ENCODE data around the gene MXRA7. TPM values are rescaled to one million over a fixed set of nuclear protein-coding genes. Genes with fewer than 3 reads are reported as not detected.
"Not testable (repeated sequence)": the region's sequence is repeated elsewhere in the genome, so short reads cannot be mapped to it uniquely, and the experiment has no call there.

Gene MXRA7
- total RNA-seq, 1 experiment from 2014 or later = 247 TPM

DNA sequence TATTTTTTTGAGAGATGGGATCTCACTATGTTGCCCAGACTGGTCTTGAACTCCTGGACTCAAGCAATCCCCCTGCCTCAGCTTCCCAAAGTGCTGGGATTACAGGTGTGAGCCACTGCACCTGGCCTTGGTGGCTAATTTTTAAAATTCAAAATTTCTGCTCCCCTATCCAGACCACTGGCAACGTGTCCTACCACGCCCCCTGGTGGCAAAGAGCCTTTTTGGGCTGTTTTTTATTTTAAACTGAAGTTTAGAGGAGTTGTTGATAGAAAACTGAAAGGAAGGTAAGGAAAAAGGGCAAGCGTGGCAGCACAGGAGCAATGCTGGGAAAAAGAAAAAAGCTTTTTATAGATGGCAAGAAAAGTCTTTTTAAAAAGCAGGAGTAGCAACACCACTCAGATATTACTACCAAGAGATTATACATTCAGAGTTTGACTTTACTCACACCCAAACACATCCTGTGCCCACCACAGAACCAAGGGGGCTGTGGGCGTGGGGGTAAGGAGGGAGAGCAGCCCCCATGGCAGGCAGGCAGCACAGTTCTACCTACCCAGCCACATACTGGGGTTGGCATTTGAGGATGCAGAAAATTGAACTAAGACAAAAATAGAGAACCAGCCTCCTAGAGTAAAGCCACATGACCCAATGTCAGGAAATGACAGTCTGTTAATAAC, 4.2 kb upstream of the MXRA7 start:
- peaks cover 52% of the 10 kb centered on the region for H3K36me3 ChIP-seq
- no peaks in the 10 kb centered on the region for H3K27me3 ChIP-seq
- peak; percentile 75 to 85 for DNase-seq
- H3K4me3 ChIP-seq = no peak overlapping the region
- H3K9me3 ChIP-seq (replicated peaks) = no peaks in the 10 kb centered on the region
- H3K27ac ChIP-seq = no peak overlapping the region
- H3K4me1 ChIP-seq = peaks cover 6% of the 10 kb centered on the region

GRCh38 chr17:76714336-76714735, 3.6 kb upstream of the MXRA7 start:
- Histone ChIP-seq H3K27me3 (no peaks in the 10 kb centered on the region), H3K4me1 (peaks cover 6% of the 10 kb centered on the region), H3K27ac (no peak overlapping the region), H3K36me3 (peaks cover 46% of the 10 kb centered on the region), H3K9me3 (replicated peaks) (no peaks in the 10 kb centered on the region), H3K4me3 (no peak overlapping the region)
- no peak for DNase-seq

GRCh38 chr17:76713765-76714164, 3.0 kb upstream of the MXRA7 start:
- Histone ChIP-seq H3K4me1 (peaks cover 8% of the 10 kb centered on the region), H3K27ac (no peak overlapping the region), H3K9me3 (replicated peaks) (no peaks in the 10 kb centered on the region), H3K36me3 (peaks cover 40% of the 10 kb centered on the region), H3K27me3 (no peaks in the 10 kb centered on the region), H3K4me3 (no peak overlapping the region)
- no peak for DNase-seq

- not testable (repeated sequence) for H3K9me3 ChIP-seq (replicated peaks); H3K4me3 ChIP-seq; H3K27me3 ChIP-seq; H3K27ac ChIP-seq; DNase-seq
- peaks cover 28% of the 10 kb centered on the region for H3K36me3 ChIP-seq
- H3K4me1 ChIP-seq = peaks cover 21% of the 10 kb centered on the region
These were observed 1.6 kb upstream of the MXRA7 start for GRCh38 chr17:76712321-76712720.

DNA sequence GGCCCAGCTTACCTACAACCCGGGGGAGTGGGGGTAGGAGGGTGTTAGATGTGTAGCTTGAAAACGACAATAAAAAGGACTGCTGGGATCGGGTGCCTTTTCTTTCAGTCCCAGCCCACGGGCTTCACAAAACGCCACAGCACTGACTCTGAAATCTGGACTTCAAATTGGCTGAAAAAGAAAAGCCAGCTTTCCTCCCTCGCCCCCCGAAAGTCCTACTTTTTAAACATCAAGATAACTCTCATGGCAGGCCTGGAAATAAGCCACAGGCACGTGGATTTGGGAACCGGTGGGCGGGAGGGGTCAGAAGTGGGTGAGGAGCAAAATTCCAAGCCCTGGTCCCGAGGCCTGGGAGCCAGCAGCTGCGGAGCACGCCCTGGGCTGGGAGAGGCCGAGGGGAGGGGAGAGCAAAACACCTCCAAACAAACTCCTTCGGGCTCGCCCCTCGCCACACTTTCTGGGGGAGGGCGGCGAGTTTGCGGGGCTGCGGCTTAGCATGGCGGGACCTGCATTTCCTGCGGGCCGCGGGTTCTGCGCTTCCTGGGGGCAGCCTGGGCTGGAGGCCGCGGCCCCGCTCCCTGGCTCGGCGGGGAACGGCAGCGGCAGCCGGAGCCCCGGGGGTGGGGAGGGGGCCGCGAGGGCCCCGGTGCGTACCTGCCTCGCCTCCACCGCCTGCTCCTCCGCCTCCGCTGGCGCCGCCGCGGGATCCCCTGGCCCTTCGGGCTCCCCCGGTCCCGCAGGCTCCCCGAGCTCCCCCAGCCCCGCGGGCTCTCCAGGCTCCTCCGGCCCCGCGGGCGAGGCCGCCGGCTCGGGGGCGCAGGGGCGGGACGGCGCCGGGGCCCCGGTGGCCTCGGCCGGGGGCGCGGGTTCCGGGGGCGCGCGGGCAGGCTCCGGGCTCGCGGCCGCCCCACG, 558 bp downstream of the MXRA7 start:
- not testable (repeated sequence) for H3K9me3 ChIP-seq (replicated peaks); H3K27me3 ChIP-seq; H3K36me3 ChIP-seq
- peak overlapping the region; percentile 86 for H3K4me3 ChIP-seq
- peaks cover 21% of the 10 kb centered on the region for H3K4me1 ChIP-seq
- peak; percentile 58 to 59 for DNase-seq
- H3K27ac ChIP-seq = peak overlapping the region; percentile 92

DNA sequence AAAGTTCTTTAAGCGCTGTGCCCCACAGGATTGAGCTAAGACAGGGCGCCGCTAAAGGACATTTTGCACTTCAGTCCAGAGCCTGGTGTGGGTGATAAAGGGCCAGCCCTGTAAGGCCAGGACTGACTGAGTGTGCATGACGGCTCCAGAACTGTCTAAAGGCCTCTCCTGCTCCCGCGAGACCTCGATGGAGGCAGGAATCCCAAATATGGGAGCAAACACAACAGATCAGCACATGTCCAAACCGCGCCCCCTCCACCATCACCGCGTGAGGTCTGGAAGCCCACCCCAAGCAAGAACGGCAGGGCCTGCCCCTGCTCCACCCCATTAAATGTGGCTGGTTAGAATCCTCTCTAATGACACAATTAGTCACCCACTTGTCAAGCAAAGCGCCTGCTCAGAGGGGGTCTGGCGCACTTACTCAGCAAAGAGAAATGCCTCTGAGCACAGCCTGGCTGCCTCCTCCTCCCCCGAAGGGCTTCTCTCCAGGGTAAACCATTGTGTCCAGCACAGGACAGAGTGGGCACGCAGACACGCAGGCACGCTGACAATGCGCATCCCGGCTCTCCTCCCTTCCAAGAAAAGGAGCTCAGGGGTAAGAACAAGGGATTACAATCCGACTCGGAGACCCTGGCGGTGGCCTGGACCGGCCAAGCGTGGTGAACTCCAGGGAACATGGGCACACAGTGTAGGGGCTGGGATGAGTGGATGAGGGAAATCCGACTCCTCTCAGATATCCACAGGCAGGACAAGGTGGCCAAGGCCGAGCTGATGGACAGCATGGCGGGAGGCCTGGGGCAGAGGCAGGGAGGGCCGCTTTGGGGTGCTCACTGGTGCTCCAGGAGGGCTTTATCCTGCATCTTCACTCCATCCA, 1.5 kb downstream of the MXRA7 start:
- no peaks in the 10 kb centered on the region for H3K27me3 ChIP-seq
- peak; percentile 99 for DNase-seq
- H3K4me1 ChIP-seq = peaks cover 21% of the 10 kb centered on the region
- peak overlapping the region; percentile 86 for H3K4me3 ChIP-seq
- H3K9me3 ChIP-seq (replicated peaks) = no peaks in the 10 kb centered on the region
- H3K36me3 ChIP-seq = peaks cover 7% of the 10 kb centered on the region; the same call in 1 of the 2 replicates
- H3K27ac ChIP-seq = peak overlapping the region; percentile 92

- Histone ChIP-seq H3K4me3 (no peak overlapping the region; the same call in 1 of the 2 replicates), H3K27me3 (no peaks in the 10 kb centered on the region), H3K4me1 (peaks cover 21% of the 10 kb centered on the region), H3K27ac (peak overlapping the region; percentile 92), H3K9me3 (replicated peaks) (no peaks in the 10 kb centered on the region), H3K36me3 (no peaks in the 10 kb centered on the region; the same call in 1 of the 2 replicates)
- peak; percentile 96 to 98 for DNase-seq
These were observed 2.6 kb downstream of the MXRA7 start for GRCh38 chr17:76707985-76708807.

DNA sequence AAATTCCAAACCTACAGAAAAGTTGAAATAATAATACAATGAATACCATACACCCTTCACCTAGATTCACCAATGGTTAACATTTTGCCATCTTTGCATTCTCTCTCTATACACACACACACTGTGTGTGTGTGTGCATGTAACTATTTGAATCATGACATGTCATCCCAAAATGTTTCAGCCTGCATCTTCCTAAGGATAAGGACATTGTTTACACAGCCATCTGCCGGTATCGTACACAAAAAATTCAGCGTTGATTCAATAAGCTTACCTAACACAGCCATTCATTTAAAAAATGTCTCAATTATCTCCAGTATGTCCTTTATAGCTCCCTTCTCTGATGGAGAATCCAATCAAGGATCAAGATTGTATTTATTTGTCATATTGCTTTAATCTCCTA, 3.9 kb downstream of the MXRA7 start:
- no peak for DNase-seq
- H3K27ac ChIP-seq = no peak overlapping the region
- no peaks in the 10 kb centered on the region; the same call in 1 of the 2 replicates for H3K36me3 ChIP-seq
- no peak overlapping the region for H3K4me3 ChIP-seq
- H3K4me1 ChIP-seq = peaks cover 22% of the 10 kb centered on the region
- H3K9me3 ChIP-seq (replicated peaks) = no peaks in the 10 kb centered on the region
- no peaks in the 10 kb centered on the region for H3K27me3 ChIP-seq

- Histone ChIP-seq H3K36me3 (no peaks in the 10 kb centered on the region; the same call in 1 of the 2 replicates), H3K4me1 (peaks cover 34% of the 10 kb centered on the region), H3K27me3 (no peaks in the 10 kb centered on the region), H3K4me3 (no peak overlapping the region), H3K27ac (no peak overlapping the region), H3K9me3 (replicated peaks) (no peaks in the 10 kb centered on the region)
- no peak for DNase-seq
These were observed 6.0 kb downstream of the MXRA7 start for GRCh38 chr17:76704805-76705204.

DNA sequence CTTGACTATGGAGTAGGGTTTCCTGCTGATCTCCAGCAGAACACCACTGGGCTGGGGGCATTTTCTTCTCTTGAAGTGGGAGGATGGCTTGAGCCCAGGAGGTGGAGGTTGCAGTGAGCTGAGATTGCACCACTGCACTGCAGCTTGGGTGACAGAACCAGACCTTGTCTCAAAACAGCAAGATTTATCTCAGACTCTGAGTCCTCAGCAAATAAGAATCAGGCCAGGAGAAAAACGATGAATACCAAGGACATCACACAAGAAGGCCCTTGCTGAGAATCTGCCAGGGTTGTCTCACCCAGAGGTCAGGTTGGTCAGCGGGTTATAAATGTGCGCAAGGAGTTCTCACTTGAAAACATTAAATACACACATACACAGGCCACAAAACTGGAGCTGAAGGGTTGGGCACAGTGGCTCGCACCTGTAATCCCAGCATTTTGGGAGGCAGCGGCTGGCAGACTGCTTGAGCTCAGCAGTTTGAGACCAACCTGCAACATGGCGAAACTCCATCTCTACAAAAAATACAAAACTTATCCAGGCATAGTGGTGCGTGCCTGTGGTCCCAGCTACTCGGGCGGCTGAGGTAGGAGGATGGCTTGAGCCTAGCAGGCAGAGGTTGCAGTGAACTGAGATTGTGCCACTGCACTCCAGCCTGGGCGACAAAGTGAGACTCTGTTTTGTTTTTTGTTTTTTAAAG, 7.7 kb downstream of the MXRA7 start:
- no peaks in the 10 kb centered on the region for H3K27me3 ChIP-seq
- H3K4me3 ChIP-seq = no peak overlapping the region
- H3K27ac ChIP-seq = no peak overlapping the region
- H3K4me1 ChIP-seq = peaks cover 35% of the 10 kb centered on the region
- no peaks in the 10 kb centered on the region for H3K9me3 ChIP-seq (replicated peaks)
- no peaks in the 10 kb centered on the region; the same call in 1 of the 2 replicates for H3K36me3 ChIP-seq
- no peak for DNase-seq

GRCh38 chr17:76702076-76702475, 8.7 kb downstream of the MXRA7 start:
- H3K36me3 ChIP-seq = no peaks in the 10 kb centered on the region; the same call in 1 of the 2 replicates
- no peak overlapping the region for H3K27ac ChIP-seq
- no peaks in the 10 kb centered on the region for H3K27me3 ChIP-seq
- DNase-seq = no peak
- H3K9me3 ChIP-seq (replicated peaks) = no peaks in the 10 kb centered on the region
- H3K4me1 ChIP-seq = peaks cover 38% of the 10 kb centered on the region
- no peak overlapping the region for H3K4me3 ChIP-seq

DNA sequence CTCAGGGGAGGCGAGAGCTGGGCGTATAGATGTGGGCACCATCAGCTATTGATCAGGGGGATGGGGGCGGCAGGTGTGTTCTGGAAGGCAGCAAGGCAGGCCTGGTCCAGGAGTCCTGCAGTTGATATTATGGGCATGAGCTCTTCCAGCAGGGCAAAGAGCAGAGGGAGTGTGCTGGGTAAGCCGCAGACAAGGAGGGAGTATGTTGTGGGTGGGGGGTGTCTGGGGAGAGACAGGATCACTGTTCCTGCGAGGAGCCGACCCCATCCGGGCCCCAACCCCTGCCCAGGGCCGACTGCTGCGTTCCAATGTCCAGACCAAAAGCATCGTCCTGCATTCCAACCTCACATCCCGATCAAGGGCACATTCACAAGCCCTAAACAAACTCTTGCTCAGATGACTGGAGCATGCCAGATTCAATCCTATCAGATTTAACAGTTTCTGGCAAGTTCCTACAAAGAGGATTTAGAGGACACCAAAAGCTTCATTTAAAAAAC, 9.2 kb downstream of the MXRA7 start:
- Histone ChIP-seq H3K4me3 (peak overlapping the region; percentile 46; the same call in 1 of the 2 replicates), H3K27me3 (no peaks in the 10 kb centered on the region), H3K4me1 (peaks cover 41% of the 10 kb centered on the region), H3K9me3 (replicated peaks) (no peaks in the 10 kb centered on the region), H3K27ac (peak overlapping the region; percentile 86; the same call in 1 of the 2 replicates), H3K36me3 (no peaks in the 10 kb centered on the region; the same call in 1 of the 2 replicates)
- no peak for DNase-seq
